Psoas muscle (tissue), 8 donors: ENCODE data around the gene WIPF2. TPM values are rescaled to one million over a fixed set of nuclear protein-coding genes. Genes with fewer than 3 reads are reported as not detected.
"Not testable (repeated sequence)": the region's sequence is repeated elsewhere in the genome, so short reads cannot be mapped to it uniquely, and the experiment has no call there.

Source experiments
- ATAC-seq, 4 donors: fragments of 200-7000 bp; cut with Tn5 transposase; one replicate each; pipeline ENCODE4 v1.9.1; 2020; ENCODE audit warnings: moderate library complexity in 3 of 4, mild to moderate bottlenecking in 2 of 4
- DNase-seq, 2 donors: peaks; one replicate each; pipeline ENCODE4 v3.0.0-alpha.2; 2020
- H3K27ac ChIP-seq: fragments of 200-600 bp; one replicate; pipeline ENCODE4 v1.8.0; 2022
- H3K27me3 ChIP-seq, 3 donors: fragments of 200-600 bp in 1 of 3; one replicate each; pipeline versions ENCODE4 v1.6.1 to v1.8.0; 2013 to 2022; ENCODE audit warnings: low read length in 2 of 3, mild to moderate bottlenecking in 2 of 3, moderate library complexity in 1 of 3; ENCODE audit not compliant: insufficient read depth in 3 of 3
- H3K36me3 ChIP-seq, 2 donors: fragments of 200-600 bp in 1 of 2; one replicate each; pipeline versions ENCODE4 v1.6.1 to v1.8.0; 2013 to 2022; ENCODE audit warnings: low read depth in 1 of 2, mild to moderate bottlenecking in 1 of 2, moderate library complexity in 1 of 2; ENCODE audit not compliant: insufficient read depth in 1 of 2
- H3K4me1 ChIP-seq: fragments of 200-600 bp; one replicate; pipeline ENCODE4 v1.8.0; 2022
- H3K4me3 ChIP-seq: fragments of 200-600 bp; one replicate; pipeline ENCODE4 v1.8.0; 2022; ENCODE audit warnings: mild to moderate bottlenecking
- H3K9me3 ChIP-seq: fragments of 200-600 bp; one replicate; pipeline ENCODE4 v1.8.0; 2022
- CTCF ChIP-seq: fragments of 200-600 bp; IDR thresholded peaks from one replicate; pipeline ENCODE4 v1.8.0; 2022; ENCODE audit warnings: antibody characterized with exemption
- WGBS, 3 donors: extraction: QIAGEN DNeasy Blood & Tissue Kit; methylation state at CpG; one replicate each; pipeline versions ENCODE4 v1.1.6 to v1.1.7; 2013; 5-methylcytosine and 5-hydroxymethylcytosine counted together
- intact Hi-C, 2 donors: fragments of 100-400 bp; cut with DNase I; formaldehyde crosslinking; loops; one replicate each; pipeline versions ENCODE4 v1.11.0 to v1.14.2; 2022
- polyA plus RNA-seq, 3 donors: library from polyadenylated mRNA; stranded (reverse); fragments of 200-250 nt; gene quantifications; one replicate each; pipeline ENCODE4 v1.2.3, GENCODE V29; 2013
- total RNA-seq, 4 donors: library from RNA; stranded (reverse); fragmentation: NEBNext Ultra II Directional in 2 of 4; extraction: Animal tissue kit (Norgen Biotek cat#: 25700) in 2 of 4; gene quantifications; one replicate each; pipeline versions ENCODE4 v1.2.1 to v1.2.4, GENCODE V29; 2021 to 2023
- donor health status: healthy with polysubstance abuse.
- donor health status: DM: no; HTN: no; CAD: no; lungs with moderate emphysema.
- donor health status: Bipolar disorder and iron deficiency.
- donor health status: healthy.
- donor health status: DM: yes; HTN: yes; CAD: no.
- donor health status: DM: no; HTN: no; CAD: no.
- donor health status: DM: no; HTN: no; CAD: no.
- donor health status: DM: yes; HTN: yes; CAD: no.

Gene WIPF2
- total and polyA plus RNA-seq, 7 donors: 4.0 to 10.5 (median 8.1) TPM

DNA sequence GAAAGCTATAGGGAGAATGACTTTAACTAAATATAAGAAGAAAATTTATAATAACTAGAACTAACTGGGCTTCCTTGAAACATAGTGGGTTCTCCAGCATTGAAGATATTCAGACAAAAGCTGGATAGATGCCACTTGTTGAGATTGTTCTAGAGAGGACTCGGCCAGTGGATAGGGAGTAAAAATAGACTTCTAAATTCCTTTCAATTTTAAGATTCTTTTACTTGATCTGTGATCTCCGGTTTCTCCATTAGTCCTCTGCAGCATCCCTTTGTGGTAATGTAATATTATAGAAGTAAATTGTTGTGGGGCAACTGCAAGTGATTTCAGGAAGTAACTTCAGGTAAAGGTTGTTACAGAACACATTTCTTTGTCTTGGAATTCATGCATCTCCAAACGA, 79.6 kb downstream of the WIPF2 start:
- TF ChIP-seq CTCF: no peak
- no peaks in the 10 kb centered on the region for H3K36me3 ChIP-seq
- H3K27me3 ChIP-seq: no peaks in the 10 kb centered on the region
- intact Hi-C loops: loop anchor here in 1 of 2 donors (10.0 kb wide), 1 partner anchor 284 kb away; the partner anchor contains the start of gene CSF3
- 11 to 17% (median 12%) methylated on average over 3 of the region's 3 CpGs for WGBS, 3 donors
- peaks cover 16% of the 10 kb centered on the region for H3K4me1 ChIP-seq
- H3K27ac ChIP-seq: no peak overlapping the region
- DNase-seq: no peak
- no peak for ATAC-seq
- no peak overlapping the region for H3K4me3 ChIP-seq
- no peaks in the 10 kb centered on the region for H3K9me3 ChIP-seq

DNA sequence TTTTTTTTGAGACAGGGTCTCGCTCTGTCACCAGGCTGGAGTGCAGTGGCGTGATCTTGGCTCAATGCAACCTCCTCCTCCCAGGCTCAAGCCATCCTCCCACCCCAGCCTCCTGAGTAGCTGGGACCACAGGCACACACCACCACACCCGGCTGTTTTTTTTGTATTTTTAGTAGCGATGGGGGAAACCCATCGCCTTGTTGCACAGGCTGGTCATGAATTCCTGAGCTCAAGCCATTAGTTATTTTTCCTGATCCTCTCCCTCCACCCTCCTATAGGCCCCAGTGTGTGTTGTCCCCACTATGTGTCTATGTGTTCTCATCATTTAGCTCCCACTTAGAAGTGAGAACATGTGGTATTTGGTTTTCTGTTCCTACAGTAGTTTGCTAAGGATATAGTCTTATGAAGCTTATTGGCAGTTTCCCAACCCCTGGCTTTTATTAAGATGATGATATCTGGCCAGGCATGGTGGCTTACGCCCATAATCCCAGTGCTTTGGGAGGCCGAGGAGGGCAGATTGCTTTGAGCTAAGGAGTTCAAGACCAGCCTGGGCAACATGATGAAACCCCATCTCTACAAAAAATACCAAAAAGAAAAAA, 80.2 kb downstream of the WIPF2 start:
- not testable (repeated sequence) for H3K36me3 ChIP-seq, H3K27me3 ChIP-seq, H3K9me3 ChIP-seq, ATAC-seq, H3K4me3 ChIP-seq, H3K27ac ChIP-seq
- peaks cover 21% of the 10 kb centered on the region for H3K4me1 ChIP-seq
- DNase-seq: peak in 1 of 2 donors; percentile 19
- intact Hi-C loops: loop anchor here in 1 of 2 donors (10.0 kb wide), 1 partner anchor 284 kb away; the partner anchor contains the start of gene CSF3
- WGBS, 3 donors: 64 to 79% (median 65%) methylated on average over 7 of the region's 7 CpGs

DNA sequence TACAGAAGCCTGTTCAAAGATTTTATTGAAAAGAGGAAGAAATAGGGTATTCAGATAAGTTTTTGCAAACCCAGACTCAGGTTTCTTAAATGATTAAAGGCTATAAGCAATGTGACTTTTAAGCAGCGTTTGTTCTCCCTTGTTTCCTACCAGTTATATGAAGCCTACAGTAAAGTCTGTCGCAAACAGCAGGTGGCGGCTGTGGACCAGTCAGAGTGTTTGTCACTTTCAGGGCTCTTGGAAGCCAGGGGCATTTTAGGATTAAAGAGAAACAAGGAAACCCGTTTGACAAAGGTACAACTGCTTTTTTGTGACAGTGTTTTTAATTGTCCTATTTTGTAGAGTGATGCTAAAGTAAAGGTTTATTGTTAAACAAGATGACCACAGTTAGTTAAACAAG, 82.2 kb downstream of the WIPF2 start:
- ATAC-seq (no peak), DNase-seq (peak in 1 of 2 donors; percentile 45)
- TF ChIP-seq CTCF: peak; percentile 31
- H3K27ac ChIP-seq: no peak overlapping the region
- H3K27me3 ChIP-seq: no peaks in the 10 kb centered on the region
- intact Hi-C loops: loop anchor here in 1 of 2 donors (2.0 to 10.0 kb wide), 2 partner anchors 109 to 233 kb away; no protein-coding TSS in a partner anchor
- 62 to 69% (median 68%) methylated on average over 4 of the region's 4 CpGs for WGBS, 3 donors
- peaks cover 28% of the 10 kb centered on the region for H3K4me1 ChIP-seq
- no peaks in the 10 kb centered on the region for H3K9me3 ChIP-seq
- no peaks in the 10 kb centered on the region for H3K36me3 ChIP-seq
- H3K4me3 ChIP-seq: no peak overlapping the region

DNA sequence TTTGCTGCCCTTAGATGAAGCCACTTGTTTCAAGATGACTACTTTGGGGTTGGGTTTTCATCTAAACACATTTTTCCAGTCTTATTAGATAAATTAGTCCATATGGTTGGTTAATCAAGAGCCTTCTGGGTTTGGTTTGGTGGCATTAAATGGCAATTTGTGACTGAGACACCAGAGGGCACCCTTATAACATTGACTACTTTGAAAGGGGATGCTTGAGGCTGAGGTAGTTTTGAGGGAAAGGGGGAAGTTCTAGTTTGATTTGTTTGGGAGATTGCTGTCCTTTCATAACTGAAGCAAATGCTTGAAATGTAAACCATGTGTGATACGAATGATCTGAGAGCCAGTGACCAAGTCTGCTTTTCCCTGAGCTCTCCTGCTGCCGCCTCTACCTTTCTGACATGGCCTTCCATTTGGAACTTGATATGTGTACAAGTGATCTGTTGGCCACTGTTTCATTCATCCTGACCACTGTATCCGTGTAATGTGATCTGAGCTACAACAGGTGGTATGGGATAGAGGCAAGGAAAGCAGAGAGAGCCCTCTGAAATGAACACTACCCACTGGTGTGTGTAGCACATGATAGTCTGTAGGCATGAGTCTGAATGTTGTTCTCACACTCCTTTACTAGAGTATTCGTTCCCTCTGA, 84.0 kb downstream of the WIPF2 start:
- no peaks in the 10 kb centered on the region for H3K27me3 ChIP-seq
- intact Hi-C loops: loop anchor here (1.0 to 10.0 kb wide), 4 partner anchors 51 to 232 kb away; partner anchors contain the start of gene TOP2A (in 1 of the 2)
- DNase-seq (peak in 1 of 2 donors; percentile 19), ATAC-seq (peak; percentile 83 to 89 (median 86))
- H3K9me3 ChIP-seq: no peaks in the 10 kb centered on the region
- H3K4me1 ChIP-seq: peaks cover 41% of the 10 kb centered on the region
- peak; percentile 78 for TF ChIP-seq CTCF
- H3K4me3 ChIP-seq: no peak overlapping the region
- 16 to 24% (median 16%) methylated on average over 4 of the region's 4 CpGs for WGBS, 3 donors
- no peaks in the 10 kb centered on the region for H3K36me3 ChIP-seq
- H3K27ac ChIP-seq: peak overlapping the region; percentile 82
